Activated B cell treated with CpG ODN at 0.5 μM for 24 hours (primary cell): ENCODE results near the gene ADAMTSL2. TPM values are rescaled to one million over a fixed set of nuclear protein-coding genes. Genes with fewer than 3 reads are reported as not detected.

Source experiments
- ATAC-seq: fragments of 200-7000 bp; cut with Tn5 transposase; one replicate; pipeline ENCODE4 v1.10.0; 2021; ENCODE audit warnings: low read depth, mild to moderate bottlenecking, moderate library complexity
- CTCF ChIA-PET: fragments of 350-600 bp; sonication (Branson Sonifier 250); formaldehyde crosslinking; loops from one replicate; lab custom pipeline; 2021; ENCODE audit warnings: antibody characterized with exemption; lab: Charles Lee
- POLR2A ChIA-PET: fragments of 350-600 bp; sonication (Branson Sonifier 250); formaldehyde crosslinking; loops from one replicate; lab custom pipeline; 2021; ENCODE audit warnings: antibody characterized with exemption; lab: Charles Lee
- DNase-seq: peaks from one replicate; pipeline ENCODE4 v3.0.0; 2022
- H3K27ac Mint-ChIP-seq: one replicate; pipeline ENCODE4 v1.8.0; 2020; ENCODE audit warnings: mixed read lengths
- H3K27me3 Mint-ChIP-seq: one replicate; pipeline ENCODE4 v1.8.0; 2021; ENCODE audit warnings: mixed read lengths
- H3K36me3 Mint-ChIP-seq: one replicate; pipeline ENCODE4 v1.8.0; 2021; ENCODE audit warnings: low read depth, mixed read lengths
- H3K4me1 Mint-ChIP-seq: one replicate; pipeline ENCODE4 v1.8.0; 2021; ENCODE audit warnings: mixed read lengths
- H3K4me3 Mint-ChIP-seq: one replicate; pipeline ENCODE4 v1.8.0; 2020; ENCODE audit warnings: mild to moderate bottlenecking, mixed read lengths
- H3K9me3 Mint-ChIP-seq: one replicate; pipeline ENCODE4 v1.8.0; 2020; ENCODE audit warnings: mixed read lengths
- CTCF ChIP-seq: fragments of 200-600 bp; IDR thresholded peaks from one replicate; pipeline ENCODE4 v1.8.0; 2022; ENCODE audit warnings: antibody characterized with exemption, mild to moderate bottlenecking
- intact Hi-C: fragments of 100-400 bp; cut with micrococcal nuclease; formaldehyde crosslinking; loops from one replicate; pipeline ENCODE4 v1.15.1; 2024
- total RNA-seq: library from RNA; stranded (reverse); gene quantifications from 2 replicates; pipeline ENCODE4 v1.2.3, GENCODE V29; 2022

The ADAMTSL2 gene
- total RNA-seq, 1 donor from 2014 or later, result not detected

- ATAC-seq (peak; percentile 41), DNase-seq (no peak)
- H3K4me3 Mint-ChIP-seq, result peak overlapping the region; percentile 49
- peaks cover 40% of the 10 kb centered on the region for H3K27me3 Mint-ChIP-seq
- no peak for TF ChIP-seq CTCF
- intact Hi-C loops, result loop anchor here (5.0 kb wide), 1 partner anchor 157 kb away; no protein-coding TSS in a partner anchor
- POLR2A ChIA-PET, result no interaction called here
- peaks cover 3% of the 10 kb centered on the region for H3K9me3 Mint-ChIP-seq
- peaks cover 21% of the 10 kb centered on the region for H3K4me1 Mint-ChIP-seq
- CTCF ChIA-PET, result no interaction called here
- no peaks in the 10 kb centered on the region for H3K36me3 Mint-ChIP-seq
- H3K27ac Mint-ChIP-seq, result no peak overlapping the region
Measured at GRCh38 chr9:133585481-133586351, 51.2 kb downstream of the ADAMTSL2 start.

GRCh38 chr9:133587051-133587450 lies 52.5 kb downstream of the ADAMTSL2 start:
- DNase-seq (no peak), ATAC-seq (no peak)
- CTCF ChIA-PET, result no interaction called here

GRCh38 chr9:133587466-133587865 lies 53.0 kb downstream of the ADAMTSL2 start:
- intact Hi-C loops, result loop anchor here (5.0 kb wide), 1 partner anchor 155 kb away; no protein-coding TSS in a partner anchor
- POLR2A ChIA-PET, result no interaction called here
- no peak overlapping the region for H3K4me3 Mint-ChIP-seq
- DNase-seq (no peak), ATAC-seq (no peak)
- H3K27ac Mint-ChIP-seq, result no peak overlapping the region
- H3K27me3 Mint-ChIP-seq, result peaks cover 23% of the 10 kb centered on the region
- peaks cover 21% of the 10 kb centered on the region for H3K4me1 Mint-ChIP-seq
- peaks cover 3% of the 10 kb centered on the region for H3K9me3 Mint-ChIP-seq
- CTCF ChIA-PET, result no interaction called here
- TF ChIP-seq CTCF, result no peak
- H3K36me3 Mint-ChIP-seq, result no peaks in the 10 kb centered on the region

More at GRCh38 chr9:133587051-133587450, 52.5 kb downstream of the ADAMTSL2 start:
- POLR2A ChIA-PET, result no interaction called here
- Mint-ChIP-seq H3K4me3 (no peak overlapping the region), H3K9me3 (peaks cover 3% of the 10 kb centered on the region), H3K27ac (no peak overlapping the region), H3K4me1 (peaks cover 21% of the 10 kb centered on the region), H3K36me3 (no peaks in the 10 kb centered on the region), H3K27me3 (peaks cover 27% of the 10 kb centered on the region)
- intact Hi-C loops, result loop anchor here (5.0 kb wide), 1 partner anchor 155 kb away; no protein-coding TSS in a partner anchor
- no peak for TF ChIP-seq CTCF

- H3K27me3 Mint-ChIP-seq, result peaks cover 9% of the 10 kb centered on the region
- intact Hi-C loops, result loop anchor here (2.0 to 5.0 kb wide), 2 partner anchors 153 to 405 kb away; no protein-coding TSS in a partner anchor
- CTCF ChIA-PET, result interaction anchor here (0.8 kb wide), 1 partner anchor 154 kb away, joined by 3 read pairs; no protein-coding TSS in a partner anchor
- peaks cover 16% of the 10 kb centered on the region for H3K4me1 Mint-ChIP-seq
- no peaks in the 10 kb centered on the region for H3K36me3 Mint-ChIP-seq
- H3K9me3 Mint-ChIP-seq, result peaks cover 3% of the 10 kb centered on the region
- DNase-seq (no peak), ATAC-seq (no peak)
- POLR2A ChIA-PET, result no interaction called here
- no peak overlapping the region for H3K4me3 Mint-ChIP-seq
- no peak for TF ChIP-seq CTCF
- H3K27ac Mint-ChIP-seq, result no peak overlapping the region
Measured at GRCh38 chr9:133589454-133590227, 55.1 kb downstream of the ADAMTSL2 start.
